ENCODE results near the gene TTLL11. TPM values are rescaled to one million over a fixed set of nuclear protein-coding genes. Genes with fewer than 3 reads are reported as not detected.

TTLL11 gene
- total and polyA plus RNA-seq, 2 experiments from 2014 or later, result 5.5 to 7.6 TPM

GRCh38 chr9:121809356-121810050, 283.6 kb downstream of the TTLL11 start:
- Histone ChIP-seq H3K4me2 (no peak overlapping the region), H3K36me3 (replicated peaks; ENCODE audit: insufficient read depth, low read depth) (no peaks in the 10 kb centered on the region), H4K20me1 (ENCODE audit: insufficient read depth, poor library complexity, severe bottlenecking) (no peaks in the 10 kb centered on the region), H3K9me2 (replicated peaks; ENCODE audit: insufficient read depth) (no peaks in the 10 kb centered on the region), H3K27ac (no peak overlapping the region), H3K79me2 (no peaks in the 10 kb centered on the region), H3K4me1 (ENCODE audit: insufficient read depth) (no peaks in the 10 kb centered on the region), H3K4me3 (no peak overlapping the region), H3K27me3 (no peaks in the 10 kb centered on the region), H3K9me3 (ENCODE audit: low read depth) (no peaks in the 10 kb centered on the region), H2AFZ (no peak overlapping the region)
- TF ChIP-seq CTCF (IDR thresholded peaks at IDR 0.05; ENCODE audit: poor library complexity), result no peak
- no peak for TF ChIP-seq EZH2phosphoT487 (IDR thresholded peaks at IDR 0.05; ENCODE audit: low read depth, severe bottlenecking, unreplicated experiment)
- TF ChIP-seq EZH2 (IDR thresholded peaks at IDR 0.05; ENCODE audit: borderline replicate concordance), result no peak
- WGBS (ENCODE audit: low lambda C conversion rate, missing lambda C conversion rate), result 80% methylated on average over 15 of the region's 15 CpGs
- no peak for DNase-seq (ENCODE audit: low spot score)

GRCh38 chr9:121808781-121809180, 284.3 kb downstream of the TTLL11 start:
- Histone ChIP-seq H3K4me3 (no peak overlapping the region), H3K9me3 (ENCODE audit: low read depth) (no peaks in the 10 kb centered on the region), H3K79me2 (no peaks in the 10 kb centered on the region), H3K27ac (no peak overlapping the region), H2AFZ (no peak overlapping the region), H3K27me3 (no peaks in the 10 kb centered on the region), H3K36me3 (replicated peaks; ENCODE audit: insufficient read depth, low read depth) (no peaks in the 10 kb centered on the region), H3K4me1 (ENCODE audit: insufficient read depth) (no peaks in the 10 kb centered on the region), H3K4me2 (no peak overlapping the region), H3K9me2 (replicated peaks; ENCODE audit: insufficient read depth) (no peaks in the 10 kb centered on the region), H4K20me1 (ENCODE audit: insufficient read depth, poor library complexity, severe bottlenecking) (no peaks in the 10 kb centered on the region)
- DNase-seq (ENCODE audit: low spot score), result no peak
- WGBS (ENCODE audit: low lambda C conversion rate, missing lambda C conversion rate), result 92% methylated on average over 4 of the region's 4 CpGs
- TF ChIP-seq EZH2 (IDR thresholded peaks at IDR 0.05; ENCODE audit: borderline replicate concordance) (no peak), EZH2phosphoT487 (IDR thresholded peaks at IDR 0.05; ENCODE audit: low read depth, severe bottlenecking, unreplicated experiment) (no peak), CTCF (IDR thresholded peaks at IDR 0.05; ENCODE audit: poor library complexity) (no peak)

GRCh38 chr9:121807823-121808278, 285.3 kb downstream of the TTLL11 start:
- no peaks in the 10 kb centered on the region for H3K36me3 ChIP-seq (replicated peaks; ENCODE audit: insufficient read depth, low read depth)
- no peak overlapping the region for H3K4me2 ChIP-seq
- no peaks in the 10 kb centered on the region for H3K9me2 ChIP-seq (replicated peaks; ENCODE audit: insufficient read depth)
- H3K9me3 ChIP-seq (ENCODE audit: low read depth), result no peaks in the 10 kb centered on the region
- no peak for DNase-seq (ENCODE audit: low spot score)
- no peak overlapping the region for H3K4me3 ChIP-seq
- no peaks in the 10 kb centered on the region for H3K79me2 ChIP-seq
- no peaks in the 10 kb centered on the region for H3K27me3 ChIP-seq
- H2AFZ ChIP-seq, result no peak overlapping the region
- no peaks in the 10 kb centered on the region for H3K4me1 ChIP-seq (ENCODE audit: insufficient read depth)
- 71% methylated on average over 16 of the region's 16 CpGs for WGBS (ENCODE audit: low lambda C conversion rate, missing lambda C conversion rate)
- no peak overlapping the region for H3K27ac ChIP-seq
- TF ChIP-seq EZH2 (IDR thresholded peaks at IDR 0.05; ENCODE audit: borderline replicate concordance), result no peak
- no peaks in the 10 kb centered on the region for H4K20me1 ChIP-seq (ENCODE audit: insufficient read depth, poor library complexity, severe bottlenecking)

- WGBS (ENCODE audit: low lambda C conversion rate, missing lambda C conversion rate), result 78% methylated on average over 11 of the region's 12 CpGs
- no peaks in the 10 kb centered on the region for H3K79me2 ChIP-seq
These were observed 285.9 kb downstream of the TTLL11 start for GRCh38 chr9:121807069-121807822.

More at GRCh38 chr9:121807069-121807822, 285.9 kb downstream of the TTLL11 start:
- Histone ChIP-seq H3K27me3 (no peaks in the 10 kb centered on the region), H3K9me2 (replicated peaks; ENCODE audit: insufficient read depth) (no peaks in the 10 kb centered on the region), H4K20me1 (ENCODE audit: insufficient read depth, poor library complexity, severe bottlenecking) (no peaks in the 10 kb centered on the region), H2AFZ (no peak overlapping the region), H3K4me2 (no peak overlapping the region), H3K27ac (no peak overlapping the region), H3K9me3 (ENCODE audit: low read depth) (no peaks in the 10 kb centered on the region), H3K36me3 (replicated peaks; ENCODE audit: insufficient read depth, low read depth) (no peaks in the 10 kb centered on the region), H3K4me1 (ENCODE audit: insufficient read depth) (no peaks in the 10 kb centered on the region), H3K4me3 (no peak overlapping the region)
- TF ChIP-seq CTCF (IDR thresholded peaks at IDR 0.05; ENCODE audit: poor library complexity) (no peak), EZH2 (IDR thresholded peaks at IDR 0.05; ENCODE audit: borderline replicate concordance) (no peak), EZH2phosphoT487 (IDR thresholded peaks at IDR 0.05; ENCODE audit: low read depth, severe bottlenecking, unreplicated experiment) (no peak)
- DNase-seq (ENCODE audit: low spot score), result no peak

All from hepatocyte (in vitro differentiated cells).